Prostate gland (tissue), 2 donors: Measurements from ENCODE around the gene SRRD. TPM values are rescaled to one million over a fixed set of nuclear protein-coding genes. Genes with fewer than 3 reads are reported as not detected.

ENCODE experiments used
- DNase-seq: peaks from one replicate; pipeline ENCODE4 v3.0.0-alpha.2; 2019; ENCODE audit warnings: low spot score
- H3K27ac ChIP-seq, 2 donors: fragments of 200-600 bp; sonication (generic); 2 replicates each; pipeline ENCODE4 v1.5.1; 2017 to 2019
- H3K27me3 ChIP-seq: fragments of 200-600 bp; sonication (generic); replicated peaks from 2 replicates; pipeline ENCODE4 v1.5.1; 2019; ENCODE audit not compliant: insufficient read depth
- H3K36me3 ChIP-seq, 2 donors: fragments of 200-600 bp; sonication (generic); 1 replicate in 1 of 2; 2 replicates in 1 of 2; pipeline versions ENCODE4 v1.5.1 to v1.8.1; 2017 to 2019
- H3K4me1 ChIP-seq: fragments of 200-600 bp; sonication (generic); replicated peaks from 2 replicates; pipeline ENCODE4 v1.5.1; 2019
- H3K4me3 ChIP-seq, 2 donors: fragments of 200-600 bp; sonication (generic); 2 replicates each; pipeline ENCODE4 v1.5.1; 2017 to 2019
- H3K9me3 ChIP-seq: fragments of 200-600 bp; sonication (generic); 2 replicates; pipeline ENCODE4 v1.5.1; 2017
- CTCF ChIP-seq, 4 experiments: fragments of 200-600 bp in 2 of 4; fragments of 450-650 bp in 2 of 4; sonication (generic) in 2 of 4; IDR thresholded peaks; 1 replicate in 3 of 4; 2 replicates in 1 of 4; pipeline ENCODE4 v1.5.1; 2016 to 2019; ENCODE audit warnings: antibody characterized with exemption in 4 of 4, mild to moderate bottlenecking in 2 of 4, moderate library complexity in 2 of 4
- POLR2A ChIP-seq: fragments of 450-650 bp; IDR thresholded peaks from one replicate; pipeline ENCODE4 v1.6.1; 2016; ENCODE audit warnings: antibody characterized with exemption, mild to moderate bottlenecking
- POLR2AphosphoS5 ChIP-seq: sonication (generic); formaldehyde crosslinking; IDR thresholded peaks from one replicate; pipeline ENCODE4 v1.6.1; 2017; ENCODE audit warnings: antibody characterized with exemption
- WGBS: methylation state at CpG from one replicate; pipeline ENCODE4 v1.1.5; 2018; 5-methylcytosine and 5-hydroxymethylcytosine counted together
- intact Hi-C: fragments of 100-400 bp; cut with DNase I; formaldehyde crosslinking; loops from one replicate; pipeline ENCODE4 v1.14.2; 2022
- total RNA-seq, 2 donors: library from RNA; depleted of rRNA; stranded (reverse); fragments of >200 nt; gene quantifications; one replicate each; pipeline ENCODE4 v1.1.0, GENCODE V29; 2016

SRRD gene
- total RNA-seq, 2 donors from 2014 or later, result 15.2 to 24.4 TPM

- intact Hi-C loops, result no loop called here
- H3K27ac ChIP-seq, result no peak overlapping the region
- TF ChIP-seq CTCF (IDR thresholded peaks at IDR 0.05) (no peak), POLR2AphosphoS5 (peak; percentile 58)
- H3K36me3 ChIP-seq, result peaks cover 0 to 5% of the 10 kb centered on the region in 2 donors
- peak; percentile 23 for DNase-seq
- no peaks in the 10 kb centered on the region for H3K4me1 ChIP-seq
- WGBS, result 50% methylated on average over 6 of the region's 6 CpGs
- no peaks in the 10 kb centered on the region for H3K27me3 ChIP-seq
- H3K9me3 ChIP-seq, result no peaks in the 10 kb centered on the region
- H3K4me3 ChIP-seq, result no peak overlapping the region
Measured at GRCh38 chr22:26460202-26460601, 23.5 kb upstream of the SRRD start.

GRCh38 chr22:26461188-26461810, 22.4 kb upstream of the SRRD start:
- intact Hi-C loops, result loop anchor here (1.0 kb wide), 1 partner anchor 63 kb away; no protein-coding TSS in a partner anchor
- H3K9me3 ChIP-seq, result no peaks in the 10 kb centered on the region
- WGBS, result 40% methylated on average over 3 of the region's 3 CpGs
- H3K4me3 ChIP-seq, result no peak overlapping the region
- no peaks in the 10 kb centered on the region for H3K4me1 ChIP-seq
- no peak for TF ChIP-seq POLR2AphosphoS5
- no peak for TF ChIP-seq POLR2A
- peak; percentile 60 to 81 (median 77) for TF ChIP-seq CTCF (IDR thresholded peaks at IDR 0.05)
- H3K27ac ChIP-seq, result peak overlapping the region in 1 of 2 donors; percentile 8
- H3K36me3 ChIP-seq, result peaks cover 0 to 12% of the 10 kb centered on the region in 2 donors
- no peaks in the 10 kb centered on the region for H3K27me3 ChIP-seq
- DNase-seq, result peak; percentile 54

GRCh38 chr22:26462051-26462450, 21.6 kb upstream of the SRRD start:
- no peak for DNase-seq
- no peaks in the 10 kb centered on the region for H3K4me1 ChIP-seq
- intact Hi-C loops, result no loop called here
- 91% methylated on average over 5 of the region's 5 CpGs for WGBS
- H3K4me3 ChIP-seq, result no peak overlapping the region
- H3K27ac ChIP-seq, result no peak overlapping the region
- no peaks in the 10 kb centered on the region for H3K27me3 ChIP-seq
- TF ChIP-seq POLR2AphosphoS5 (no peak), POLR2A (no peak), CTCF (IDR thresholded peaks at IDR 0.05) (no peak)
- H3K9me3 ChIP-seq, result no peaks in the 10 kb centered on the region
- H3K36me3 ChIP-seq, result peaks cover 0 to 12% of the 10 kb centered on the region in 2 donors

GRCh38 chr22:26462641-26463040, 21.0 kb upstream of the SRRD start:
- Histone ChIP-seq H3K36me3 (peaks cover 0 to 12% of the 10 kb centered on the region in 2 donors), H3K9me3 (no peaks in the 10 kb centered on the region), H3K4me1 (no peaks in the 10 kb centered on the region), H3K27ac (no peak overlapping the region), H3K27me3 (no peaks in the 10 kb centered on the region), H3K4me3 (no peak overlapping the region)
- intact Hi-C loops, result no loop called here
- WGBS, result 79% methylated on average over 3 of the region's 3 CpGs
- DNase-seq, result no peak
- TF ChIP-seq CTCF (IDR thresholded peaks at IDR 0.05), result no peak
- TF ChIP-seq POLR2A, result no peak
- TF ChIP-seq POLR2AphosphoS5, result no peak

GRCh38 chr22:26463101-26463661, 20.5 kb upstream of the SRRD start:
- no peak overlapping the region for H3K27ac ChIP-seq
- TF ChIP-seq POLR2A (no peak), CTCF (IDR thresholded peaks at IDR 0.05) (no peak), POLR2AphosphoS5 (no peak)
- no peak overlapping the region for H3K4me3 ChIP-seq
- no peaks in the 10 kb centered on the region for H3K4me1 ChIP-seq
- intact Hi-C loops, result no loop called here
- no peaks in the 10 kb centered on the region for H3K9me3 ChIP-seq
- no peak for DNase-seq
- H3K36me3 ChIP-seq, result peaks cover 0 to 12% of the 10 kb centered on the region in 2 donors
- H3K27me3 ChIP-seq, result no peaks in the 10 kb centered on the region
- 56% methylated on average over 10 of the region's 10 CpGs for WGBS
